IPS-15b (cell line): ENCODE data around the gene OR6B3.
A peak's percentile ranks its signal among the peaks of the same experiment; 100 is the strongest.

Experiments used
- H3K27me3 ChIP-seq: one replicate; pipeline ENCODE4 v1.6.1; 2013; ENCODE audit warnings: low read length; ENCODE audit not compliant: control insufficient read depth, insufficient read depth
- H3K36me3 ChIP-seq: one replicate; pipeline ENCODE4 v1.6.1; 2013; ENCODE audit warnings: low read length; ENCODE audit not compliant: control insufficient read depth, insufficient read depth
- H3K4me1 ChIP-seq: one replicate; pipeline ENCODE4 v1.6.1; 2013; ENCODE audit warnings: mild to moderate bottlenecking, low read length; ENCODE audit not compliant: control insufficient read depth, insufficient read depth
- H3K4me3 ChIP-seq: one replicate; pipeline ENCODE4 v1.5.1; 2013; ENCODE audit warnings: low read depth, low read length
- H3K9ac ChIP-seq: one replicate; pipeline ENCODE4 v1.6.1; 2013; ENCODE audit warnings: low read depth, mild to moderate bottlenecking, low read length
- H3K9me3 ChIP-seq: one replicate; pipeline ENCODE4 v1.6.1; 2013; ENCODE audit warnings: mild to moderate bottlenecking, low read length; ENCODE audit not compliant: control insufficient read depth, insufficient read depth

The OR6B3 gene

GRCh38 chr2:240053173-240054155, at the start of gene OR6B3:
TSS of gene OR6B3 (minus strand) at chr2:240053521.
- Histone ChIP-seq H3K36me3 (no peaks in the 10 kb centered on the region), H3K9ac (no peak within 1 kb of the TSS), H3K9me3 (no peaks in the 10 kb centered on the region), H3K4me1 (no peaks in the 10 kb centered on the region), H3K4me3 (no peak within 1 kb of the TSS), H3K27me3 (peaks cover 6% of the 10 kb centered on the region)

DNA sequence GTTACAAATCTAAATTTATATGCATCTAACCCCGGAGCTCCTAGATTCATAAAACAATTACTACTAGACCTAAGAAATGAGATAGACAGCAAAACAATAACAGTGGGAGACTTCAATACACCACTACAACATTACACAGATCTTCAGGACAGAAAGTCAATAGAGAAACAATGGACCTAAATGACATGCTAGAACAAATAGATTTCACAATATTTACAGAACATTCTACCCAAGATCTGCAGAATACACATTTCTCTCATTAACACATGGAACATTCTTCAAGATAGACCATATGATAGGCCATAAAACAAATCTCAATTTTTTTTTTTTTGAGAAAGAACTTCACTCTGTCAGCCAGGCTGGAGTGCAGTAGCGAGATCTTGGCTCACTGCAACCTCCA, 45.0 kb upstream of the OR6B3 start:
- H3K36me3 ChIP-seq: no peaks in the 10 kb centered on the region
- H3K9me3 ChIP-seq: no peaks in the 10 kb centered on the region
- H3K9ac ChIP-seq: no peak overlapping the region
- no peak overlapping the region for H3K4me3 ChIP-seq
- peaks cover 25% of the 10 kb centered on the region for H3K27me3 ChIP-seq
- H3K4me1 ChIP-seq: no peaks in the 10 kb centered on the region

GRCh38 chr2:240095556-240096523, 42.5 kb upstream of the OR6B3 start:
- no peaks in the 10 kb centered on the region for H3K9me3 ChIP-seq
- H3K36me3 ChIP-seq: no peaks in the 10 kb centered on the region
- no peaks in the 10 kb centered on the region for H3K4me1 ChIP-seq
- peak overlapping the region; percentile 82 for H3K4me3 ChIP-seq
- peaks cover 25% of the 10 kb centered on the region for H3K27me3 ChIP-seq
- no peak overlapping the region for H3K9ac ChIP-seq

DNA sequence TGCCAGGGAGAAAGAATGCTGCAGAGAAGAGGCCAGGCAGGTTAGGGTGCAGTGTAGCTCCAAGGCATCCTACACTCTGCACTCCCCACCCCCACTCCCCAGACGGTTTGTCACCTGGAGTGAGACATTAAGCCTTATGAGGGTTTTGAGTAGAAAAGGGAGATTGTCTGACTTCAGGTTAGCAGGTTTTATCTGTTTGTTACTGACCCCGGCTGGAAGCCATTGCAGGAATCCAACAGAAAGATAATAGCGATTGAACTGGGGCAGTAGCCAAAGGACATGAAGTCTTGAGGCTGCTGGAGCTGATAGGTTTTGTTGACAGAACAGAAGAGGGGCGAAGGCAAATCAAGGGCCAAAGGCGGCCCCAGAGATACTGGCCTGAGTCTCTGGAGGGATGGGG, 36.0 kb upstream of the OR6B3 start:
- no peaks in the 10 kb centered on the region for H3K36me3 ChIP-seq

GRCh38 chr2:240086563-240086962, 33.2 kb upstream of the OR6B3 start:
- H3K9me3 ChIP-seq: no peaks in the 10 kb centered on the region
- no peak overlapping the region for H3K4me3 ChIP-seq
- H3K9ac ChIP-seq: no peak overlapping the region
- no peaks in the 10 kb centered on the region for H3K27me3 ChIP-seq
- H3K4me1 ChIP-seq: peaks cover 2% of the 10 kb centered on the region
- H3K36me3 ChIP-seq: no peaks in the 10 kb centered on the region

More for the DNA sequence above, 36.0 kb upstream of the OR6B3 start:
- H3K27me3 ChIP-seq: peaks cover 3% of the 10 kb centered on the region
- no peak overlapping the region for H3K9ac ChIP-seq
- H3K4me1 ChIP-seq: peaks cover 2% of the 10 kb centered on the region
- no peak overlapping the region for H3K4me3 ChIP-seq
- no peaks in the 10 kb centered on the region for H3K9me3 ChIP-seq

GRCh38 chr2:240078631-240079030, 25.3 kb upstream of the OR6B3 start:
- Histone ChIP-seq H3K27me3 (no peaks in the 10 kb centered on the region), H3K9me3 (peaks cover 3% of the 10 kb centered on the region), H3K4me1 (no peaks in the 10 kb centered on the region), H3K36me3 (no peaks in the 10 kb centered on the region), H3K4me3 (no peak overlapping the region), H3K9ac (no peak overlapping the region)

- H3K4me1 ChIP-seq: no peaks in the 10 kb centered on the region
- no peaks in the 10 kb centered on the region for H3K27me3 ChIP-seq
- H3K9ac ChIP-seq: no peak overlapping the region
- peaks cover 3% of the 10 kb centered on the region for H3K9me3 ChIP-seq
- no peaks in the 10 kb centered on the region for H3K36me3 ChIP-seq
- no peak overlapping the region for H3K4me3 ChIP-seq
Observed at GRCh38 chr2:240077442-240077841, 24.1 kb upstream of the OR6B3 start.

DNA sequence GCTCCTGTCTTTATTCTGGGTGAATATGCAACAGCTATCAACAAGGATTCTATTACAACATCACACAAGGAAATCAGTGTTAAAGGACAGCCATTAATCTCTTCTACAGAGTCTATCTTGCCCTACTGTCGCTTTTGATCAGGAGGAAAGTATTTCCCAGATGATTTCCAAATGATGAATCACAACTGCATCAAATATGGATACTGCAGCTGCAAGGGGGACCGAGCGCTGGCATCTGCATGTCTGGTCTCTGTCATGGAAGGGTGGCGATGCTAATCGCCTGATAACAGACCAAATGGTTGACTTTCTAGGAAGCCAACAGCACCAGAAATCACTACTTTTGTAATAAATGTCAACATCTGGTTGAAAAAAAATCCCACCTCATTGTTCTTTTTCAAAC, 21.2 kb upstream of the OR6B3 start:
- peaks cover 3% of the 10 kb centered on the region for H3K9me3 ChIP-seq
- H3K27me3 ChIP-seq: no peaks in the 10 kb centered on the region

GRCh38 chr2:240070907-240071306, 17.6 kb upstream of the OR6B3 start:
- Histone ChIP-seq H3K9me3 (no peaks in the 10 kb centered on the region), H3K9ac (no peak overlapping the region), H3K4me3 (no peak overlapping the region), H3K27me3 (no peaks in the 10 kb centered on the region), H3K36me3 (no peaks in the 10 kb centered on the region), H3K4me1 (no peaks in the 10 kb centered on the region)

More for the DNA sequence above, 21.2 kb upstream of the OR6B3 start:
- H3K9ac ChIP-seq: no peak overlapping the region
- H3K4me1 ChIP-seq: no peaks in the 10 kb centered on the region
- H3K36me3 ChIP-seq: no peaks in the 10 kb centered on the region
- no peak overlapping the region for H3K4me3 ChIP-seq

DNA sequence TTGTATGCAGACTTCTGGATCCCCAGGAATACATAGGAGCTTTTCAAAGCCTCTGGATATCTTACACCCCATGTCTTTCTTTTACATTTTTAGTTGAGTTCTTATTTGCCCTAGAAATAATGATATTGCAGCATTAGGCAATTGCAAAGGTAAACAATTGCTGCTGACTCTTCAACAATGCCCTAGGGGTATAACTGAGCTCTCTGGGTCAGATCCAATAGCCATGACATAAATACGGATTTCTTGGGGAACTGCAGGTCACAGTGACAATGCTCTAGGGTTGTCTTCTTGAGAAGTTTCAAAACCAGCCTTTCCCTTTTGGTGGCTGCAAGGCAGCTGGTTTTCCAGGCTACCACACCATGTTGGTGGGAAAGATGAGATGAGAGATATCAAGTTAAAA, 16.5 kb upstream of the OR6B3 start:
- Histone ChIP-seq H3K4me3 (no peak overlapping the region), H3K9me3 (no peaks in the 10 kb centered on the region), H3K9ac (no peak overlapping the region), H3K27me3 (no peaks in the 10 kb centered on the region), H3K4me1 (peaks cover 5% of the 10 kb centered on the region), H3K36me3 (no peaks in the 10 kb centered on the region)

DNA sequence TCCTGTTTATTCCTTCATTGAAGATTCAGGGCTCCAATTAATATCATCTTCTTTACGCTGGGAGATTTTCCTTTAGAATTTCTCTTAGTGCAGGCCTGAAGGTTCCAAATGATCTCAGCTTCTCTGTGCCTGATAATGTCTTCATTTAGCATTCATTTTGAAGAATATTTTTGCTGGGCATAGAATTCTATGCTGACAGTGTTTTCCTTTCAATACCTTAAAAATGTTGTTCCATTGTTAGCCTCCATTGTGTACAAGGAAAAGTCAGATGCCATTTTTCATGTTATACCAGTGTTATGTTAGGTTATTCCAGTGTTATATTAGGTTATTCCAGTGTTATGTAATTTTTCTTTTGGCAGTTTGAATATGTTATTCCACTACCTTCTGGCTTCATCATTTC, 14.9 kb upstream of the OR6B3 start:
- Histone ChIP-seq H3K9me3 (no peaks in the 10 kb centered on the region), H3K9ac (no peak overlapping the region), H3K4me3 (no peak overlapping the region), H3K4me1 (peaks cover 5% of the 10 kb centered on the region), H3K27me3 (no peaks in the 10 kb centered on the region), H3K36me3 (no peaks in the 10 kb centered on the region)
